ENCODE results near the gene LPIN2.

DNA sequence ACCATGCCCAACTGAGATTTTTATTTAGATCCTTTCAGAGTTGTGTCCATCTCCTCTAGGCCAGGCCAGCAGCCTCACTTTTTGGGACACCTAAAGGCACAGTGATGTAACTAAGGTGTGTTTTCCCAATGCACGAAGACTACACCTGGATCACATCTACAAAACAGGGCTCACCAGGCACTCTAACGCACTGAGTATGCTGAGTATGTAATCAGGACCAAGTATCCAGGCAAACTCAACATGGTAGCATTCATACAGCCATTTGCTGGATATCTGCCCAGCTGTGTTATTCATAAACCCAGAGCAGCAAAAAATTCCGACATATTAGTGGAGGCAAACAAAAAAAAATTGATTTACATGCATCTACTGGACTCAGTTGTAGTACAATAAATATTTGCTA lies 33.8 kb downstream of the LPIN2 start:
- TF ChIP-seq, protein P1, sequence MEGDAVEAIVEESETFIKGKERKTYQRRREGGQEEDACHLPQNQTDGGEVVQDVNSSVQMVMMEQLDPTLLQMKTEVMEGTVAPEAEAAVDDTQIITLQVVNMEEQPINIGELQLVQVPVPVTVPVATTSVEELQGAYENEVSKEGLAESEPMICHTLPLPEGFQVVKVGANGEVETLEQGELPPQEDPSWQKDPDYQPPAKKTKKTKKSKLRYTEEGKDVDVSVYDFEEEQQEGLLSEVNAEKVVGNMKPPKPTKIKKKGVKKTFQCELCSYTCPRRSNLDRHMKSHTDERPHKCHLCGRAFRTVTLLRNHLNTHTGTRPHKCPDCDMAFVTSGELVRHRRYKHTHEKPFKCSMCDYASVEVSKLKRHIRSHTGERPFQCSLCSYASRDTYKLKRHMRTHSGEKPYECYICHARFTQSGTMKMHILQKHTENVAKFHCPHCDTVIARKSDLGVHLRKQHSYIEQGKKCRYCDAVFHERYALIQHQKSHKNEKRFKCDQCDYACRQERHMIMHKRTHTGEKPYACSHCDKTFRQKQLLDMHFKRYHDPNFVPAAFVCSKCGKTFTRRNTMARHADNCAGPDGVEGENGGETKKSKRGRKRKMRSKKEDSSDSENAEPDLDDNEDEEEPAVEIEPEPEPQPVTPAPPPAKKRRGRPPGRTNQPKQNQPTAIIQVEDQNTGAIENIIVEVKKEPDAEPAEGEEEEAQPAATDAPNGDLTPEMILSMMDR (conservative IDR thresholded peaks at IDR 0.05): no peak
- TF ChIP-seq ZFX (IDR thresholded peaks at IDR 0.05): no peak

Measured in C4-2B (cell line).